Astrocyte of the cerebellum (primary cell): ENCODE results near the gene ABCA7.

Source experiments
- DNase-seq: peaks from one replicate; pipeline ENCODE4 v3.0.0-alpha.2; 2011; ENCODE audit warnings: low read depth
- H3K4me3 ChIP-seq: 2 replicates; pipeline ENCODE4 v1.5.1; 2011; ENCODE audit warnings: mild to moderate bottlenecking, low read depth, low read length, moderate library complexity
- in situ Hi-C: cut with HindIII; loops from 2 replicates; pipeline ENCODE4 v1.10.0; 2017; ENCODE audit warnings: low sequenced_read_pairs
- TF ChIP-seq, protein P1 (sequence below): IDR thresholded peaks from 2 replicates; pipeline ENCODE4 v1.5.1; 2012; ENCODE audit warnings: low read length, low read depth, moderate library complexity, mild to moderate bottlenecking; ENCODE audit errors: missing control alignments

Gene ABCA7

GRCh38 chr19:1042689-1043511, 3.0 kb downstream of the ABCA7 start:
- TF ChIP-seq, protein P1, sequence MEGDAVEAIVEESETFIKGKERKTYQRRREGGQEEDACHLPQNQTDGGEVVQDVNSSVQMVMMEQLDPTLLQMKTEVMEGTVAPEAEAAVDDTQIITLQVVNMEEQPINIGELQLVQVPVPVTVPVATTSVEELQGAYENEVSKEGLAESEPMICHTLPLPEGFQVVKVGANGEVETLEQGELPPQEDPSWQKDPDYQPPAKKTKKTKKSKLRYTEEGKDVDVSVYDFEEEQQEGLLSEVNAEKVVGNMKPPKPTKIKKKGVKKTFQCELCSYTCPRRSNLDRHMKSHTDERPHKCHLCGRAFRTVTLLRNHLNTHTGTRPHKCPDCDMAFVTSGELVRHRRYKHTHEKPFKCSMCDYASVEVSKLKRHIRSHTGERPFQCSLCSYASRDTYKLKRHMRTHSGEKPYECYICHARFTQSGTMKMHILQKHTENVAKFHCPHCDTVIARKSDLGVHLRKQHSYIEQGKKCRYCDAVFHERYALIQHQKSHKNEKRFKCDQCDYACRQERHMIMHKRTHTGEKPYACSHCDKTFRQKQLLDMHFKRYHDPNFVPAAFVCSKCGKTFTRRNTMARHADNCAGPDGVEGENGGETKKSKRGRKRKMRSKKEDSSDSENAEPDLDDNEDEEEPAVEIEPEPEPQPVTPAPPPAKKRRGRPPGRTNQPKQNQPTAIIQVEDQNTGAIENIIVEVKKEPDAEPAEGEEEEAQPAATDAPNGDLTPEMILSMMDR = no peak
- in situ Hi-C loops = no loop called here
- no peak for DNase-seq
- H3K4me3 ChIP-seq = no peak overlapping the region

- in situ Hi-C loops = no loop called here
- DNase-seq = no peak
- H3K4me3 ChIP-seq = no peak overlapping the region
- TF ChIP-seq, protein P1 = no peak
These were observed 5.3 kb downstream of the ABCA7 start for GRCh38 chr19:1045247-1045603.

GRCh38 chr19:1046117-1046626, 6.3 kb downstream of the ABCA7 start:
- TF ChIP-seq, protein P1 = no peak
- no peak overlapping the region for H3K4me3 ChIP-seq
- DNase-seq = no peak
- in situ Hi-C loops = no loop called here

DNA sequence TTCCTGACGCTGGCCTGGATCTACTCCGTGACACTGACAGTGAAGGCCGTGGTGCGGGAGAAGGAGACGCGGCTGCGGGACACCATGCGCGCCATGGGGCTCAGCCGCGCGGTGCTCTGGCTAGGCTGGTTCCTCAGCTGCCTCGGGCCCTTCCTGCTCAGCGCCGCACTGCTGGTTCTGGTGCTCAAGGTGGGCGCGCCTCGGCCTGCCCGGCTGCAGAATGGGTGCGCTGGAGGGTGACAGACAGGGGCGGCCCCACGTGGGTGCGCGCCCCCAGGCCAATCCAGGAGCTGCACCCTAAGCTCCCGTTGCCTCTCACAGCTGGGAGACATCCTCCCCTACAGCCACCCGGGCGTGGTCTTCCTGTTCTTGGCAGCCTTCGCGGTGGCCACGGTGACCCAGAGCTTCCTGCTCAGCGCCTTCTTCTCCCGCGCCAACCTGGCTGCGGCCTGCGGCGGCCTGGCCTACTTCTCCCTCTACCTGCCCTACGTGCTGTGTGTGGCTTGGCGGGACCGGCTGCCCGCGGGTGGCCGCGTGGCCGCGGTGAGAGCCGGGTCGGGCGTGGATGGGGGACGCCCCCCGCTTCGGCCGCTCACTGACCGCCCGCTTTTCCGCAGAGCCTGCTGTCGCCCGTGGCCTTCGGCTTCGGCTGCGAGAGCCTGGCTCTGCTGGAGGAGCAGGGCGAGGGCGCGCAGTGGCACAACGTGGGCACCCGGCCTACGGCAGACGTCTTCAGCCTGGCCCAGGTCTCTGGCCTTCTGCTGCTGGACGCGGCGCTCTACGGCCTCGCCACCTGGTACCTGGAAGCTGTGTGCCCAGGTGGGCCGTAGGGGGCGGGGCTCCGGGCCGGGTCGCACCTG, 7.2 kb downstream of the ABCA7 start:
- TF ChIP-seq, protein P1 = no peak
- in situ Hi-C loops = no loop called here
- DNase-seq = no peak
- H3K4me3 ChIP-seq = no peak overlapping the region

GRCh38 chr19:1047696-1048147, 7.8 kb downstream of the ABCA7 start:
- in situ Hi-C loops = no loop called here
- no peak overlapping the region for H3K4me3 ChIP-seq
- no peak for DNase-seq
- TF ChIP-seq, protein P1 = no peak

DNA sequence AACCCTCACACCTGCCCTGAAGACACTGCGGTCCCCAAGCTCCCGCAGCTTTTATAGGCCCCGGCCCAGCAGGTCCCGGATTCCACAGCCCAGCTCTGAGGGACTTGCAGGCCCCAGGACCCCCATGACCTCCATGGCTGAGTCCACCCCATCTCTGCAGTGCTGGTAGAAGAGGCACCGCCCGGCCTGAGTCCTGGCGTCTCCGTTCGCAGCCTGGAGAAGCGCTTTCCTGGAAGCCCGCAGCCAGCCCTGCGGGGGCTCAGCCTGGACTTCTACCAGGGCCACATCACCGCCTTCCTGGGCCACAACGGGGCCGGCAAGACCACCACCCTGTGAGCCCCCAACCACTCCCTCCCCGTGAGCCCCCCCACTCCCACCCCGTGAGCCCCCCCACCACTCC, 9.2 kb downstream of the ABCA7 start:
- no peak for DNase-seq
- in situ Hi-C loops = no loop called here
- TF ChIP-seq, protein P1 = no peak
- no peak overlapping the region for H3K4me3 ChIP-seq
